HCT116 (cell line): ENCODE measurements around the gene LDHAL6B. TPM values are rescaled to one million over a fixed set of nuclear protein-coding genes. Genes with fewer than 3 reads are reported as not detected.
A peak's percentile ranks its signal among the peaks of the same experiment; 100 is the strongest.

Experiments used
- ATAC-seq: fragments of 200-7000 bp; cut with Tn5 transposase; 2 replicates; pipeline ENCODE4 v1.9.1; 2020; ENCODE audit warnings: mild to moderate bottlenecking, moderate library complexity
- BruUV-seq: library from RNA; stranded (reverse); fragments of 400-500 nt; replicated peaks from 2 replicates; lab custom pipeline; 2021; lab: Mats Ljungman, UMichigan
- CTCF ChIA-PET: fragments of 300-600 bp; sonication (Branson Sonifier 250); formaldehyde crosslinking; loops from one replicate; lab custom pipeline; 2021; ENCODE audit warnings: antibody characterized with exemption; lab: Charles Lee
- POLR2A ChIA-PET: fragments of 300-600, 350-600 bp; sonication (Branson Sonifier 250); formaldehyde crosslinking; loops from one replicate; lab custom pipeline; 2021; ENCODE audit warnings: antibody characterized with exemption; lab: Charles Lee
- RAD21 ChIA-PET, 2 experiments: fragments of 300-600 bp; sonication (Branson Sonifier 250); formaldehyde crosslinking; loops; one replicate each; lab custom pipeline; 2023; ENCODE audit warnings: low total read pairs in 2 of 2; ENCODE audit not compliant: uncharacterized antibody in 2 of 2, unreplicated experiment in 2 of 2, low non-redundant PET in 1 of 2; lab: Charles Lee
- DNase-seq: peaks from one replicate; pipeline ENCODE4 v3.0.0-alpha.2; 2010; ENCODE audit warnings: low read depth, low spot score
- H2AFZ ChIP-seq: fragments of 200-600 bp; shearing (Covaris generic), sonication (generic); 2 replicates; pipeline ENCODE4 v1.6.1; 2017; ENCODE audit warnings: low read depth, mixed run types, mixed read lengths, antibody characterized with exemption, low read length; ENCODE audit not compliant: poor library complexity, severe bottlenecking
- H3K27ac ChIP-seq: 2 replicates; pipeline ENCODE4 v1.5.1; 2012; ENCODE audit warnings: low read depth, low read length
- H3K27me3 ChIP-seq: fragments of 200-600 bp; sonication (generic); 2 replicates; pipeline ENCODE4 v1.6.1; 2016; ENCODE audit warnings: mixed run types, low read length, mixed read lengths; ENCODE audit not compliant: insufficient read depth
- H3K36me3 ChIP-seq, 2 experiments: fragments of 200-500 bp in 1 of 2; fragments of 200-600 bp in 1 of 2; sonication (Bioruptor generic) in 1 of 2; sonication (generic) in 1 of 2; 2 replicates each; pipeline versions ENCODE4 v1.5.1 to v1.6.1; 2014 to 2016; ENCODE audit warnings: low read length in 2 of 2, inconsistent platforms in 1 of 2, mixed read lengths in 1 of 2, mixed run types in 1 of 2; ENCODE audit not compliant: insufficient read depth in 2 of 2, control insufficient read depth in 1 of 2
- H3K4me1 ChIP-seq, 2 experiments: fragments of 200-600 bp in 1 of 2; sonication (generic) in 1 of 2; 2 replicates each; pipeline versions ENCODE4 v1.5.1 to v1.6.1; 2012 to 2017; ENCODE audit warnings: low read length in 2 of 2, inconsistent platforms in 1 of 2, mild to moderate bottlenecking in 1 of 2, mixed read lengths in 1 of 2, mixed run types in 1 of 2, moderate library complexity in 1 of 2; ENCODE audit not compliant: insufficient read depth in 2 of 2, control insufficient read depth in 1 of 2
- H3K4me2 ChIP-seq: fragments of 200-600 bp; sonication (generic); 2 replicates; pipeline ENCODE4 v1.6.1; 2017; ENCODE audit warnings: mixed run types, low read length, mixed read lengths
- H3K4me3 ChIP-seq, 2 experiments: fragments of 200-600 bp in 1 of 2; sonication (generic) in 1 of 2; replicated peaks in 1 of 2; 2 replicates each; pipeline ENCODE4 v1.5.1; 2011 to 2016; ENCODE audit warnings: low read length in 2 of 2, control low read depth in 1 of 2, low read depth in 1 of 2, mild to moderate bottlenecking in 1 of 2, mixed read lengths in 1 of 2, mixed run types in 1 of 2
- H3K79me2 ChIP-seq: fragments of 200-600 bp; sonication (generic); 2 replicates; pipeline ENCODE4 v1.6.1; 2017; ENCODE audit warnings: mild to moderate bottlenecking, mixed run types, low read length, moderate library complexity, mixed read lengths; ENCODE audit not compliant: insufficient read depth
- H3K9ac ChIP-seq: fragments of 200-600 bp; sonication (generic); 2 replicates; pipeline ENCODE4 v1.6.1; 2016; ENCODE audit warnings: low read length, mixed read lengths
- H3K9me2 ChIP-seq: fragments of 200-600 bp; sonication (generic), shearing (Covaris generic); 2 replicates; pipeline ENCODE4 v1.6.1; 2017; ENCODE audit warnings: mixed run types, mild to moderate bottlenecking, moderate library complexity; ENCODE audit not compliant: insufficient read depth
- H3K9me3 ChIP-seq, 2 experiments: fragments of 200-500 bp in 1 of 2; fragments of 200-600 bp in 1 of 2; sonication (Bioruptor generic) in 1 of 2; sonication (generic) in 1 of 2; 2 replicates each; pipeline ENCODE4 v1.6.1; 2014 to 2017; ENCODE audit warnings: low read length in 2 of 2, mixed read lengths in 2 of 2, inconsistent platforms in 1 of 2, low read depth in 1 of 2, mild to moderate bottlenecking in 1 of 2, mixed run types in 1 of 2, moderate library complexity in 1 of 2; ENCODE audit not compliant: control insufficient read depth in 1 of 2, insufficient read depth in 1 of 2
- H4K20me1 ChIP-seq: fragments of 200-600 bp; sonication (generic), shearing (Covaris generic); 2 replicates; pipeline ENCODE4 v1.6.1; 2017; ENCODE audit warnings: mixed run types, mild to moderate bottlenecking, moderate library complexity; ENCODE audit not compliant: insufficient read depth
- ELF1 ChIP-seq: IDR thresholded peaks from 2 replicates; pipeline ENCODE4 v1.6.1; 2012; ENCODE audit warnings: low read depth, borderline replicate concordance
- EZH2phosphoT487 ChIP-seq: fragments of 200-600 bp; IDR thresholded peaks from 2 replicates; pipeline ENCODE4 v1.6.1; 2018; ENCODE audit warnings: antibody characterized with exemption, borderline replicate concordance
- FOSL1 ChIP-seq: IDR thresholded peaks from 2 replicates; pipeline ENCODE4 v1.6.1; 2012; ENCODE audit warnings: low read depth
- POLR2AphosphoS5 ChIP-seq: IDR thresholded peaks from 2 replicates; pipeline ENCODE4 v1.6.1; 2011; ENCODE audit warnings: mild to moderate bottlenecking, low read depth, low read length, moderate library complexity
- SIN3A ChIP-seq: IDR thresholded peaks from 2 replicates; pipeline ENCODE4 v1.6.1; 2012; ENCODE audit warnings: low read depth
- SP1 ChIP-seq: IDR thresholded peaks from 2 replicates; pipeline ENCODE4 v1.6.1; 2012; ENCODE audit warnings: low read depth
- TCF7L2 ChIP-seq: IDR thresholded peaks from 2 replicates; pipeline ENCODE4 v1.7.0; 2011; ENCODE audit warnings: borderline replicate concordance, inconsistent platforms; ENCODE audit not compliant: insufficient read depth, insufficient read length; ENCODE audit errors: extremely low read depth
- intact Hi-C: fragments of 100-400 bp; cut with micrococcal nuclease; formaldehyde crosslinking; loops from 2 replicates; pipeline ENCODE4 v1.10.0; 2022
- total RNA-seq: library from RNA; stranded (reverse); gene quantifications from one replicate; pipeline ENCODE4 v1.2.1, GENCODE V29; 2021; ENCODE audit not compliant: unreplicated experiment
- TF ChIP-seq, protein P1 (sequence below): IDR thresholded peaks from 2 replicates; pipeline ENCODE4 v1.6.1; 2011; ENCODE audit warnings: mild to moderate bottlenecking, low read length, moderate library complexity; ENCODE audit not compliant: insufficient replicate concordance; ENCODE audit errors: extremely low read depth
- TF ChIP-seq, protein P2 (sequence below): IDR thresholded peaks from 2 replicates; pipeline ENCODE4 v1.6.1; 2012
- TF ChIP-seq, protein P3 (sequence below): IDR thresholded peaks from 2 replicates; pipeline ENCODE4 v1.6.1; 2012; ENCODE audit warnings: low read depth

Gene LDHAL6B
- total RNA-seq, 1 experiment from 2014 or later, result not detected

DNA sequence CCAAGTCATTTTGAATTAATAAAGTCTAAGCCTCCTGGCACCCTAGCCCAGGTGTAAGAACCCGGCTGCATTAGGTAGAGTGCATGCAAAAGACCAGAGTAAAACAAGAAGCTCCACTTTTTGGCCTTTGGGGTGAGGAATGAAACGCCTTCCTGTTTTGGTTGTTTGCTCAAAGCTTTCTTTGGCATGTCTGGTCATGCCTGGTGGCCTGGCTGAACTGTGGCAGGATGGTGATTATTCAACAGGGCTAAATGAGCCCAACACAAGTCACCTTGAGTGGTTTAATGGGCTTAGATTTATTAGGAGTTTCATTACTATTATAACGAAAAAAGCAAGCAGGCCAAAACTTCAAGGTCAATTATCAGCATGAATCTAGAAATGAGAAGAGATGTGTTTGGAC lies 40.9 kb upstream of the LDHAL6B start:
- ChIA-PET POLR2A (no interaction called here), RAD21 (interaction anchor here in 1 of 2 experiments (2.0 kb wide), 1 partner anchor 363 kb away, joined by 7 read pairs; no protein-coding TSS in a partner anchor), CTCF (interaction anchor here (1.2 kb wide), 1 partner anchor 363 kb away, joined by 6 read pairs; no protein-coding TSS in a partner anchor)
- no TSS peak for BruUV-seq
- no peaks in the 10 kb centered on the region for H4K20me1 ChIP-seq
- DNase-seq (no peak), ATAC-seq (no peak)
- H3K27ac ChIP-seq, result peak overlapping the region; percentile 5; the same call in 1 of the 2 replicates
- no peak overlapping the region for H3K9ac ChIP-seq
- no peak overlapping the region for H2AFZ ChIP-seq
- no peak overlapping the region for H3K4me3 ChIP-seq
- no peaks in the 10 kb centered on the region for H3K9me2 ChIP-seq
- H3K79me2 ChIP-seq, result no peaks in the 10 kb centered on the region
- H3K9me3 ChIP-seq, result no peaks in the 10 kb centered on the region
- H3K4me2 ChIP-seq, result no peak overlapping the region; the same call in 1 of the 2 replicates
- H3K4me1 ChIP-seq, result peaks cover 20 to 31% of the 10 kb centered on the region in 2 experiments
- TF ChIP-seq SP1 (no peak), SIN3A (no peak), TCF7L2 (no peak), FOSL1 (no peak), ELF1 (no peak), EZH2phosphoT487 (no peak), POLR2AphosphoS5 (no peak)
- TF ChIP-seq, protein P1, sequence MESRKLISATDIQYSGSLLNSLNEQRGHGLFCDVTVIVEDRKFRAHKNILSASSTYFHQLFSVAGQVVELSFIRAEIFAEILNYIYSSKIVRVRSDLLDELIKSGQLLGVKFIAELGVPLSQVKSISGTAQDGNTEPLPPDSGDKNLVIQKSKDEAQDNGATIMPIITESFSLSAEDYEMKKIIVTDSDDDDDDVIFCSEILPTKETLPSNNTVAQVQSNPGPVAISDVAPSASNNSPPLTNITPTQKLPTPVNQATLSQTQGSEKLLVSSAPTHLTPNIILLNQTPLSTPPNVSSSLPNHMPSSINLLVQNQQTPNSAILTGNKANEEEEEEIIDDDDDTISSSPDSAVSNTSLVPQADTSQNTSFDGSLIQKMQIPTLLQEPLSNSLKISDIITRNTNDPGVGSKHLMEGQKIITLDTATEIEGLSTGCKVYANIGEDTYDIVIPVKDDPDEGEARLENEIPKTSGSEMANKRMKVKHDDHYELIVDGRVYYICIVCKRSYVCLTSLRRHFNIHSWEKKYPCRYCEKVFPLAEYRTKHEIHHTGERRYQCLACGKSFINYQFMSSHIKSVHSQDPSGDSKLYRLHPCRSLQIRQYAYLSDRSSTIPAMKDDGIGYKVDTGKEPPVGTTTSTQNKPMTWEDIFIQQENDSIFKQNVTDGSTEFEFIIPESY, result no peak
- TF ChIP-seq, protein P2, sequence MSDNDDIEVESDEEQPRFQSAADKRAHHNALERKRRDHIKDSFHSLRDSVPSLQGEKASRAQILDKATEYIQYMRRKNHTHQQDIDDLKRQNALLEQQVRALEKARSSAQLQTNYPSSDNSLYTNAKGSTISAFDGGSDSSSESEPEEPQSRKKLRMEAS, result no peak
- TF ChIP-seq, protein P3, sequence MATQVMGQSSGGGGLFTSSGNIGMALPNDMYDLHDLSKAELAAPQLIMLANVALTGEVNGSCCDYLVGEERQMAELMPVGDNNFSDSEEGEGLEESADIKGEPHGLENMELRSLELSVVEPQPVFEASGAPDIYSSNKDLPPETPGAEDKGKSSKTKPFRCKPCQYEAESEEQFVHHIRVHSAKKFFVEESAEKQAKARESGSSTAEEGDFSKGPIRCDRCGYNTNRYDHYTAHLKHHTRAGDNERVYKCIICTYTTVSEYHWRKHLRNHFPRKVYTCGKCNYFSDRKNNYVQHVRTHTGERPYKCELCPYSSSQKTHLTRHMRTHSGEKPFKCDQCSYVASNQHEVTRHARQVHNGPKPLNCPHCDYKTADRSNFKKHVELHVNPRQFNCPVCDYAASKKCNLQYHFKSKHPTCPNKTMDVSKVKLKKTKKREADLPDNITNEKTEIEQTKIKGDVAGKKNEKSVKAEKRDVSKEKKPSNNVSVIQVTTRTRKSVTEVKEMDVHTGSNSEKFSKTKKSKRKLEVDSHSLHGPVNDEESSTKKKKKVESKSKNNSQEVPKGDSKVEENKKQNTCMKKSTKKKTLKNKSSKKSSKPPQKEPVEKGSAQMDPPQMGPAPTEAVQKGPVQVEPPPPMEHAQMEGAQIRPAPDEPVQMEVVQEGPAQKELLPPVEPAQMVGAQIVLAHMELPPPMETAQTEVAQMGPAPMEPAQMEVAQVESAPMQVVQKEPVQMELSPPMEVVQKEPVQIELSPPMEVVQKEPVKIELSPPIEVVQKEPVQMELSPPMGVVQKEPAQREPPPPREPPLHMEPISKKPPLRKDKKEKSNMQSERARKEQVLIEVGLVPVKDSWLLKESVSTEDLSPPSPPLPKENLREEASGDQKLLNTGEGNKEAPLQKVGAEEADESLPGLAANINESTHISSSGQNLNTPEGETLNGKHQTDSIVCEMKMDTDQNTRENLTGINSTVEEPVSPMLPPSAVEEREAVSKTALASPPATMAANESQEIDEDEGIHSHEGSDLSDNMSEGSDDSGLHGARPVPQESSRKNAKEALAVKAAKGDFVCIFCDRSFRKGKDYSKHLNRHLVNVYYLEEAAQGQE, result no peak
- intact Hi-C loops, result no loop called here
- H3K27me3 ChIP-seq, result no peaks in the 10 kb centered on the region
- H3K36me3 ChIP-seq, result 0 out of 4 replicates have a peak, but pooled peaks cover 0 to 4% of the 10 kb centered on the region in 2 experiments
